NAMALWA (cell line): Measurements from ENCODE around the gene CEMP1.
"Not testable (repeated sequence)": the region's sequence is repeated elsewhere in the genome, so short reads cannot be mapped to it uniquely, and the experiment has no call there.

ENCODE experiments used
- DNase-seq: peaks from one replicate; pipeline ENCODE4 v3.0.0-alpha.2; 2015; ENCODE audit warnings: low spot score

The CEMP1 gene, protein sequence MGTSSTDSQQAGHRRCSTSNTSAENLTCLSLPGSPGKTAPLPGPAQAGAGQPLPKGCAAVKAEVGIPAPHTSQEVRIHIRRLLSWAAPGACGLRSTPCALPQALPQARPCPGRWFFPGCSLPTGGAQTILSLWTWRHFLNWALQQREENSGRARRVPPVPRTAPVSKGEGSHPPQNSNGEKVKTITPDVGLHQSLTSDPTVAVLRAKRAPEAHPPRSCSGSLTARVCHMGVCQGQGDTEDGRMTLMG

DNA sequence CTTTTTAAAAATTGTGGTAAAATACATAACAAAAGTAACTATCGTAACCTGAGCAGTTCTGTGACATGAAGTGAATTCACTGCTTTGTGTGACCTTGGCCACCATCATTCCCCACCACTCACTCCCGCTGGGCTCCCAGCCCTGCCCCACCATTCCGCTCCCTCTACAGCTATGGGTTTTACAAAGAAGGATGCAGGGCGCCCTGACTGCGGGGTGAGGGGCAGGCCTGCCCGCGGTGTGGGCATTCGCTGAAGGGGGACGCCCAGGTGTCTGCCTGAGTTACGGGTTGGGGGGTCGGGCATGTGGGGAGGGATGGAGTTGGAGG is at the start of gene CEMP1:
TSS of gene CEMP1 (minus strand) at position 38 of the 325 bp plus-strand sequence. CDS start 335 bp downstream, outside the sequence.
- DNase-seq = no peak

DNA sequence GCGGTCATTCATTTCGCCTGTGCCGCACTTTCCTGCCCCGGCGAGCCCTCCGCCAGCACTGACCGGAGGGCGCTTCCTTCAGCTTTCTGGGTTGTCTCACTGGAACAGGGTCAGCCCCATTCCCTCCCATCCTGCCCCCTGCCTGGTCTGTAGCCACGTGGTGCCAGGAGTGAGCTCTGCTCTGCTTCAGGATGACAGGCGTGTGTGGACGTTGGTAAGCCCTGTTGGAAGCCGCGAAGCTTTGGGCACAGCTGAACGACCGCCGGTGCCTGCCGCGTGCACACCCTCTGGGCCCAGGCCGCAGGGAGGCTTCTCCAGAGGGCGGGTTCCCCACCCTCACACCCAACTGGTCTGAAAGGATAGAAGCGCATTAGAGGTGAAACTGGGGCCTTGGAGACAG is 49.6 kb upstream of the CEMP1 start:
- not testable (repeated sequence) for DNase-seq

DNA sequence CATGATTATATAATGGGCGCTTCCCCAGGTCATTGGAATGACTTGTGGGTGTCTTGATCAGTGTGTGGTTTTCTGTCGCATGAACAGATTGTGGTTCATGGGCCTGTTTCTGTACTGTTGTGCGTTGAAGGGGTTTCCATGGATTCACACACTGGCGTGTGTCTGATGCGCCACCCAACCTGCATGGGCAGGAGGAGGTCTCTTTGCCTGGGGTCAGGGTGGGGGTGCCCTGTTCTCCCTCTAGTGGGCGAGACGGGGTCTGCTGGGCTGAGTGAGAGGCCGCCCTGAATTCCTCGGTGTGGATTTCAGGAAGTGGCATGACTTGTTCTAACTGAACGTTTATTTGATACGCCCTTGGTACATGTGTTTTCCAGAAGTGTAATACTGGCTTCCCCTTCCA is 48.9 kb upstream of the CEMP1 start:
- peak; percentile 37 for DNase-seq

DNA sequence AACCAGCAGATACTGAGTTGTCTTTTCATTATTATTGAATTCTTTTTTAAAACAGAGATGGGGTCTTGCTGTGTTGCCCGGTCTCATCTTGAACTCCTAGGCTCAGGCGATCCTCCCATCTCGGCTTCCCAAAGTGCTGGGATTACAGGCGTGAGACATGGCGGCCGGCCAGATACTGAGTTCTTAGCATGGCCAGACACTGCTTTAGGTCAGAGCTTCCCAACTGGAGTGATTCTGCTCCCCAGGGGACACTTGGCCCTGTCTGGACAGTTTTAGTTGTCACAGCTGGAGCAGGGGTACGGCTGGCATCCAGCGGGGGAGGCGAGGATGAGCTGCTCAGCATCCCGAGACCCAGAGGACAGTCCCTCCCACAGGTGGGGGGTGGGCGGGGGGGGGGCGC is 47.7 kb upstream of the CEMP1 start:
- not testable (repeated sequence) for DNase-seq

DNA sequence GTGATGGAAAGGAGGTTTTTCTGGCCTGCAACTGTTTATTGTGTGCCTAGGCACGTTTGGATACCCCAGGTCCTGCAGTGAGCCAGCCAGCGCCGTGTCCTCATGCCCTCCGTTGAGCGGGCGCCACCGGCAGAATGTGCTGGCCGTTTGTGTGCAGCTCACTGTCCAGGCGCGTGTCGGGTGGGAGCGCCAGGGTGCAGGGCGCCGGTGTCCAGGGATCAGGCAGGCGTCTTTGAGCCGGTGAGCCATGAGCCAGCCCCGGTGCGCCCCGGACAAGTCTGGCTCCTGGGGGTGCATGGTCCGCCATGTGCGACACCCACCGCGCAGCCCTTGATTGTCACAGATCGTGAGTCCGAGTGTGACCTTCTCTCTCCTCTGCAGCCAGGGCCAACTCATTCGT is 45.8 kb upstream of the CEMP1 start:
- DNase-seq = not testable (repeated sequence)

DNA sequence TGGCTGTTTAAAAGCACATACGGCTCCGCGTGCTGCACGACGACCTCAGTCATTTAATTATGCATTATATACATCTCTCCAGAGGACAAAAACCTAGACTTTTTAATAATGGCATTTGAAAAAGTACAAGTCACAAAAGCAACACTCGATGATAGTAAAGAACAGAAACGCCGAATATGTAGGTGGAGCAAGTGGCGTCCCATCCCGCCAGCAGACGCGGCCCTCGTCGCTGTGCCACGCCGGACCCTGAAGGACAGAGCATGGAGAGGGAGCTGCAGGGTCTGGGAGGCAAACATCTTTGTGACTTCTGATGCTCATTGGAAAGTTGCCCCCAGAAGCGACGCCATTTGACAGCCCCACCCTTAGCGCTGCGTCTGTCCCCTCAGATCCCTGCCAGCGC is 44.6 kb upstream of the CEMP1 start:
- DNase-seq = not testable (repeated sequence)

DNA sequence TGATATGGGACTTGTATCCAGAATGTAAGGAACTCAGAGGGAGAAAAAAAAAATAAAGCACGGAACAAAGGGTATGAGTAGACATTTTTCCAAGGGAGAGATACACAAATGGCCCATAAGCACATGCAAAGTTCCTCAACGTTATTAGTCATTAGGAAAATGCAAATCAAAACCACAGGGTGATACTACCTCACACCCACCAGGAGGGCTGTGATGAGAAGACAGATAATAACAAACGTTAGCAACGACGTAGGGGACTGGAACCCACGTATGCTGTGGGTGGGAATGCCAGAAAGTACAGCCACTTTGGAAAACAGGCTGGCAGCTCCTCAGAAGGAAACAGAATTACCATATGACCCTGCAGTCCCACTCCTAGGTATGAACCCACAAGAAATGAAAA is 41.5 kb upstream of the CEMP1 start:
- not testable (repeated sequence) for DNase-seq

DNA sequence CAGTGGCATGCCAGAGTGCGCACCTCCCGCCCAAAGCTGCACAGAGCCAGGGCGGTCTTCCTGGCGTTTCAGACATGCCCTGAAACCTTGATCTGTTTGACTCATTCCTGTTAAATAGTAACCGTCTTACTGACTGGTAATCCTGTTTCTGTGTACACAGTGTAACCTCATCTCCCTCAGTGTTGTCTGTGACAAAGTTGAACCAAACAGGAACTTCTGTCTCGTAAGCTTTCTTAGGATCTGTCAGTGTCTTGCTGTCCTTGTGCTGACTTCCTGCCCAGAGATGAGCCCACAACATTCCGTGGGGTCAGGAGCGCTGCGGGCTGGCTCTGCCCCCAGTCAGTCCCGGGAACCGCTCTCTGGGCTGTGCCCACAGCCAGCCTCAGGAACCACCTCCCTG is 37.4 kb upstream of the CEMP1 start:
- DNase-seq = not testable (repeated sequence)

DNA sequence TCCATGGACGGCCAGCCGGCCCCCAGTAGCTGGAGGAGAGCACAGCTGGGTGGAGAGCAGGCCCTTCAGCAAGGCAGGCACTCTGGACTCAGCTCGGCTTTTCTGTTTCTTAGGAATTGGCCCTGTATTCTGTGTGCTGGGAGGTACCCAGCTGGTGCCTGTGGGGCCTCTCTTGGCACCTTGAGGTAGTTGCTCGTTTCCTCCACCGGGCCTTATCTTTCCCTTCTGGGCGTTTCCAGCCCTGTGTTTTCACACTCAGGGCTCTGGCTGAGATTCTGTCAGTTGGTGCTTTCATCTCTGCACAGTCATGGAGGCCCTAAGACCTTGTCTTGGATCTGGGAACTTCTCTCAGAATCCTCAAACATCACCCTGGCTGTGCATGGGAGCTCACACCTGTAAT is 36.3 kb upstream of the CEMP1 start:
- DNase-seq = not testable (repeated sequence)

DNA sequence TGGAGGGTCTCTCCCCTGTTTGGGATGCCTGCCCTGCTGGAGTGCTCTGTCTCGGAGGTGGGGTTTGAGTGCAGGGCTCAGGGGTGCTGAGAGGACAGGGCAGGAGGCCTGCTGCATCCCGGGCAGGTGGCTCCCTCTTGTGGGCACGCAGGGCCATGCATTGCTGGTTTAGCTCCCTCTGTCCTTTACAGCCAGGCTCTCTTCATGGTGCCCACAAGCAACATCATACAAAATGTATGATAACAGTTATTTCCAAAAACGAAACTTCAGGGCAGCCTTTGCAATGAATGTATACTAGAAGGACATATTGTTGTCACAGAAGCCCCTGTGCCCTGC is 29.6 kb upstream of the CEMP1 start:
- DNase-seq = not testable (repeated sequence)

DNA sequence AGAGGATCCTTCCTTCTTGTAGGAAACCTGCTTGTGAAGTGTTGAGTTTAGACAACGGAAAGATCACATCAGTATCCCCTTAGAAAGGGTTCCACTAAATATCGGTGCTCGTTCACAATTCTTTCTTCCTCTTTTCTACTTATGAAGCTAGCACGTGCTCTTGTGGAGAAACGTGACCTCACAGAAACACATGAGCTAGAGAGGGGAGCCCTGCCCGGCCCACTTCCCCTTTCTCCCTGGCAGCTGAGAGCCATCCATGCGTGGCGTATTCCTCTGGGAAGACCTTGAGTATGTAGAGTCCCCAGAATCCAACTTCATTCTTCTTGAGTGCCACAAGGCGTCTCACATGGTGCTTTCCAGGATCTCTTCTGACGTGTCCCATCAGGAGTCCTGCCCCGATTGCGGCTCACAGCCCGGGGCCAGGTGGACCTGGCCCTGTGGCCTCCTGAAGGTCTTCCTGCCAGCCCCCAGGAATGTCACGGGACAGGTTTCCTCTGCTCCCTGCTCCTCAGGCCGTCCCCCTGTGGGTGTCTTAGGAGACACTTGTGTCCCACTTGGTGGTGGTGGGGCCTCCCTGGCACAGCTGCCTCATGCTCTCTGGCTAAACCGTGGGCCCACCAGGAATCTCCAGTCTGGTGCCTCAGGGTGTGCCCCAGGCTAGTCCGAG is 29.1 kb upstream of the CEMP1 start:
- not testable (repeated sequence) for DNase-seq

DNA sequence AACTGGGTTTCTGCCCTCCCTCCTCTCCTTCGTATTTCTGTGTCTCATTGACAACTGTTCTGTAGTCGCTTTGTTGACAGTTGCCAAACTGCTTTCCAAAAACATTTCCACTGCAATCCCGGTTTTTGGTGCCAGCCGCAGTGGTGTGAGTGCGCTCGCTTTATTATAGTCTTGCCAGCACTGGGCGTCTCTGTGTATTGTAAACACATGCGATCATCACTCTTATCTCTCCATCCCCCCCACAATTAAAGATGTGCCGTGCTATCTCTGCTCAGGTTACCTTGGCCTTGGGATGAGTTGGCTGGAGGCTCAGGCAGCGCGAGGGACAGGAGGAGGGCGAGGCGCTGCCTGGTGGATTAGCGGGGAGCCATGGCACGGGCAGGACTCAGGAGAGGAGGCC is 25.9 kb upstream of the CEMP1 start:
- not testable (repeated sequence) for DNase-seq

DNA sequence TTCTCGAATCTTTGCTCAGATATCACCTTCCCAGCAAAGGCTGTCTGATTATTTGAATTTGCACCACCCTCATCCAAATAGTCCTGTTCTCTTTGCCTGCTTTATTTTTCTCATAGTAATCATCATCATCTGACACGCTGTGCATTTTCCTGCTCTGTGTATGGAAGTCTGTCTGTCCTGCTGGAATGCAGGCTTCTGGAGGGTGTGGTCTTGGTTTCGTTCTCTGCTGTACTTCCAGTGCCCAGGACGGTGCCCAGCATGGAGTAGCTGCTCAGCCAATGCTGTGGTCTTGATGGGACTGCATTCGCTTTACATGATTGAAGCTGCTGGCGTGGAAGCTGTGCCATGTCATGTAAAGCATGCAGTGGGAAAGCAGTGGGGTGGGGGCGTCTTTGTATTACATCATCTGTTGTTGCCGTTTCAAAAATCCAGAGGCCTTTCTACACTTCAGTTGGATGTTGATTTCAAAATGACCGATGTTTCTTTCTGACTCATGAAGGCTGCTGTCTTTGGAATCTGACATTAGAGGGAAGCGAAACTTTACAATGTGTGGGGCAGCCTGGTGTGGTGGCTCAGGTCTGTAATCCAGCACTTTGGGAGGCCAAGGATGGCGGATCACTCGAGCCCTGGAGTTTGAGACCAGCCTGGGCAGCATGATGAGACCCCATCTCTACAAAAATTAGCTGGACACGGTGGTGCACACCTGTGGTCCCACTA is 23.7 kb upstream of the CEMP1 start:
- DNase-seq = not testable (repeated sequence)

DNA sequence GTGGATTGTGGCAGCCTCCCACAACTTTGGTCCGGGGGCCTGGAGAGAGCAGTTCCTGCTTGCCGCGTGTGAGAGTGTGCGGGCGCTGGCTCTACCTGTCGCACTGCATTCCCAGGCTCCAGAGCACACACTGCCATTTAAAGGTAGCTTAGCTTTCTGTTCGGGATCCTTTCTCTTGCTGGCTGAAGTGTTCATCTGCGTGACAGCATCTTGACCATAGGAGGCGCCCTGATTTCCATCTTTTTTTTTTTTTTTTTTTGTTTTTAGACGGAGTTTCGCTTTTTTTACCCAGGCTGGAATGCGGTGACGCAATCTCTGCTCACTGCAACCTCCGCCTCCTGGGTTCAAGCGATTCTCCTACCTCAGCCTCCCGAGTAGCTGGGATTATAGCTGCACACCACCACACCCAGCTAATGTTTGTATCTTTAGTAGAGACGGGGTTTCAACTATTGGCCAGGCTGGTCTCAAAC is 20.2 kb upstream of the CEMP1 start:
- not testable (repeated sequence) for DNase-seq

DNA sequence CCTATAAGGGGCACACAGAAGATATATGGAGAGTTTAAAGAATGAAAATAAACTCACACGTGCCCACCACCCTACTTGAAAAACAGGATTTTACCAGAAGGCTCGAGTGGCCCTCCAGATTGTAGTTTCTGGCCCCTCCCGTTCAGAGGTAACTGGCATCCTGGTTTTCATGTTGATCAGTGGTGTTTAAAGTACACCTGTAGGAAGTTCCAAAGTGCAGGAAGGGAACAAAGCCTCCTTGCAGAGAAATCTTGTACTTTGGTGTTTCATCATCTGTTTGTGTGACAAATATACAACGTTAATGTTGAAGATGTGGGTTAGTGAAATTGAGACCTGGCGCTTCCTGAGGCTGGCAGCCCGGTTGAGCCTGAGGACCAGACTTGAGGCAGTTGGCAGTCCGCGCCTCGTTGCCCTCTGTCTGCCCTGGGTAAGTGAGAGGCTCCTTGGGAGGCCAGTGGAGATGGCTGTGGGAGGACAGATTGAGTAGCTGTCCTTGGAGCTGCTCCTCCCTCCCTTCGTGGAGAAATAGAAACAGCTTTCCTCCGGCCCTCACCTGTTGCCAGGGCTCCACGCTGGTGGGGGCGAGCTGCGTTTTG is 19.2 kb upstream of the CEMP1 start:
- not testable (repeated sequence) for DNase-seq

DNA sequence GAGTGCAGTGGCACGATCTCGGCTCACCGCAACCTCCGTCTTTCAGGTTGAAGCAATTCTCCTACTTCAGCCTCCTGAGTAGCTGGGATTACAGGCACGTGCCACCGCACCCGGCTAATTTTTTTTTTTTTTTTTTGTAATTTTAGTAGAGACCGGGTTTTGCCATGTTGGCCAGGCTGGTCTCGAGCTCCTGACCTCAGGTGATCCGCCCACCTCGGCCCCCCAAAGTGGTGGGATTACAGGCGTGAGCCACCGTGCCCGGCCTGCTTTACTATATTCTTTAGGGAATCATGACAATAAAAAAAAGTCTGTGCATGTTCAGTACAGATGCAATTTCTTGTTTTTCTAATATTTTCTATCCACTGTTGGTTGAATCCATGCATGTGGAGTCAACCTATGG is 12.6 kb upstream of the CEMP1 start:
- not testable (repeated sequence) for DNase-seq

DNA sequence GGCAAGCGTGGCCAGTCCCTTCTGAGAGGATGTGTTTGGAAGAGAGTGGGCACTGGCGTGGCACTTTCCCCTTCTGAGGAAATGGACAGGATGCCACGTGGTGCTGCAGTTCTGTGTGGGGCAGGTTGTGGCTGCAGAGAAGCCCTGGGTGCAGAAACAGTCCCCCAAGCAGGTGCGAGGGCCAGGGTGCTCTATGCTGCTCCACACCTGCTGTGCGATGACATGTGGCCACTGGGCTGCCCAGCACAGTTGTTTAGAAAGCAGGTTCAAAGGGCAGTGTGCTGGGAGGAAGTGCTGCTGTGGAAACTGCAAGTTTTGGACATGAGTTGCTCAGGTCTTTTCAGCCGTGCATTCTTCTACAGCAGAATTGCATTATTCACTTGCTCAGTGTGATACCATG is 10.2 kb upstream of the CEMP1 start:
- DNase-seq = peak; percentile 8

DNA sequence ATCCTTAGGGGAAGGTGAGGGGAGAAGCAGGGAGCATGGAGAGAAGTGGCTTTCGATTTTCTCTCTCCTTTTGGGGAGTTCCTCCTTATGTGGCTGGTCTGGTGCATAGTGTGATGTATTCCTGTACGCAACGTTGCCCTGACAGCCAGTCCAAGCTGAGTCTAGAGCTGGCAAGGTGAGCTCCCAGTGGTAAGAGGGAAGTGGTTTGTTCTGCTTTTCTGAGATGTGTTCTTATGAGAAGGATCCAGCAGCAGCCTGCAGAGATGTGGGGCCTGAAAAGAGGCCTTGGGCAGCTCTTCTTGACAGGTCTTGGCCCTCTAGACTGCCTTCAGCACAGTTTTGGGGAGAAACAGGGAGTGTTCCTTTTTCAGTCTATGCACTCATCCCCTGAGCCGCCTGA is 9.7 kb upstream of the CEMP1 start:
- peak; percentile 12 for DNase-seq

DNA sequence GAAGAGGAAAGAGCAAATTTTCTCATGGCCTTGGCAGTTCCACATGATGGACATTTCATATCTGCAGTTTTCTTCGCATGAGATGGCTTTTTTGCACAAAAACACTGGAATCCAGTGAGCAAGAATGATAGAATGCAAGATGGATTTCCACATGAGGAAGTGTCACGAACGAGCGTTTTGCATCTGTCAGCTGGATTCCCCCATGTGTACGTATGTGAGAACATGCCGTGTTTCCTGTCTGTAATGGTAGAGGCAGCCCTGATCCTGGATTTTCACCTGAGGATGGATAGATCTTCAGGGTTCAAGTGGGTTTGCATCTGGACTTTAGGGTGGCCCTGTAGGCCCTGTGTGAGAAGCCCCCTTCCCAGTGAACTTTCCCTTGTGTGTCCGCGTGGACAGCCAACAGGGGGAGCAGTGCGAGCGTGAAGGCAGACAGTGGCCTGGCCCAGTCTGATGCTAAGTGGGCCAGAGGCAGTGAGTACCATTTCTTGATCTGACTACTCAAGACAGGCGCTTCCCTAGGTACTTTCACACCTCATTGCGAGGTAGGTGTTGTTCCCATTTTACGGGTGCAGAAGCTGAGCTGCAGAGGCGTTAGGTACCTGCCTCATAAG is 8.7 kb upstream of the CEMP1 start:
- DNase-seq = peak; percentile 68

DNA sequence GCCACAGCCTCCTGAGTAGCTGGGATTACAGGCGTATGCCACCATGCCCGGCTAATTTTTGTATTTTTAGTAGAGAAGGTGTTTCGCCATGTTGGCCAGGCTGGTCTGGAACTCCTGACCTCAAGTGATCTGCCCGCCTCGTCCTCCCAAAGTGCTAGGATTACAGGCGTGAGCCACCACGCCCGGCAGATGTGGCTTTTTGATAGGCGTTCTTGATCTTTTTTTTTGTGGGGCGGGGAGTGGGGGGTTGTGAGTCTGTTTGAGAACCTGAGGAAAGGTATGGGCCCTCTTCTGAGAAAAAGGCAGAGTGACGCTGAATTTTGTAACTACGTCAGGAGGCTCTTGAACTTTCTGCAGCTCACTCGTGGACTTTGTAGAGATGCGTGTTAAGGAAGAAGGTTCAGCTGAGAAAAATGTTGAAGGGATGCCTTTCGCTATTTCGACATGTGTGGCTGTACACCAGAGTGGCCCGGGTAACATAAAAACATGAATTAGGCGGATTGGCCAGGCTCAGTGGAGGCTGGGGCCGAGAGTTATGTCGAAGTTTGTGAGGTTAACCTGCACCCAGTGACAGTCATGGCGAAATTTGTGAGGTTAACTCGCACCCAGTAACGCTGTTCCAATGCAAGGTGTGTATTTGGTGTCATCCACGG is 8.1 kb upstream of the CEMP1 start:
- DNase-seq = not testable (repeated sequence)

DNA sequence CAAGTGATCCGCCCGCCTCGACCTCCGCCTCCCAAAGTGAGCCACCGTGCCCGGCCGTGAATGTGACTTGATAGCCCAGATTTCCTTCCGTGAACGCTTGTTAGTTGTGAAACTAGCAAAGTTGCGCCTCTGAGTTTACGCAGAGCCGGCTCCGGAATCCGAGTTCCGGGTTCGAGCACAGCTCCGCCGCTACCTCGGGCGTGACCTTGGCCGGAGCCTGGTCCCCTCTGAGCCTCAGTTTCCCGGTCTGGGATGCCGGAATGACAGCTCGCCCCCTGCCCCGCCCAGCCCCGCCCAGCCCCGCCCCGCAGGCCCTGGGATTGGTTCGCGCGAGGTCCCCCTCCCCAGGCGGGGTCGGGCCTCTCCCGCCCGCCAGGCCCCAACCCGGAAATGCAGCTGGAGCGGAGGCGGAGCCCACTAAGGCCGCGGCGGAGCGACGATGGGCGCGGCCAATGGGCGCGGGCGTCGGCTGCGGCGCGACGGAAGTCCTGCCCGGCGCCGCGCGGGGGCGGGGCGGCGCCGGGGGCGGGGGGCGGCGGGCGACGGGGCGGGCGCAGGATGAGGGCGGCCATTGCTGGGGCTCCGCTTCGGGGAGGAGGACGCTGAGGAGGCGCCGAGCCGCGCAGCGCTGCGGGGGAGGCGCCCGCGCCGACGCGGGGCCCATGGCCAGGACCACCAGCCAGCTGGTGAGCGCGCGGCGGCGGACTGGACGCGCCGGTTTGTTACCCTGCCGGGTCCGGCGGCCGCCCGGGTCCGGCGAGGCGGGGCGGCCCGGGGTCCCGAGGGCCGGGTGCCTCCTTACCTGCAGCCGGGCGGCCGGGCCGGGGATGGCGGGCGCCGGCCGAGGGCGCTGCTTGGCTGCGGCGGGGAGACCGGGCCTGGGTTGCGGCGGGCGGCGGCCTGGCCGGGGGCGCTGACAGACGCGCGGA is 6.5 kb upstream of the CEMP1 start, which contains the start of gene PDPK1:
TSS of gene PDPK1 (plus strand) at position 571 of the 929 bp plus-strand sequence. CDS start at position 663, 92 bp downstream.
- peak; percentile 95 for DNase-seq
